ENCODE data around the gene ZC3H10.
"Not testable (repeated sequence)": the region's sequence is repeated elsewhere in the genome, so short reads cannot be mapped to it uniquely, and the experiment has no call there.

Gene ZC3H10

GRCh38 chr12:56102683-56103065, 15.4 kb upstream of the ZC3H10 start:
- DNase-seq (ENCODE audit: low spot score): no peak

DNA sequence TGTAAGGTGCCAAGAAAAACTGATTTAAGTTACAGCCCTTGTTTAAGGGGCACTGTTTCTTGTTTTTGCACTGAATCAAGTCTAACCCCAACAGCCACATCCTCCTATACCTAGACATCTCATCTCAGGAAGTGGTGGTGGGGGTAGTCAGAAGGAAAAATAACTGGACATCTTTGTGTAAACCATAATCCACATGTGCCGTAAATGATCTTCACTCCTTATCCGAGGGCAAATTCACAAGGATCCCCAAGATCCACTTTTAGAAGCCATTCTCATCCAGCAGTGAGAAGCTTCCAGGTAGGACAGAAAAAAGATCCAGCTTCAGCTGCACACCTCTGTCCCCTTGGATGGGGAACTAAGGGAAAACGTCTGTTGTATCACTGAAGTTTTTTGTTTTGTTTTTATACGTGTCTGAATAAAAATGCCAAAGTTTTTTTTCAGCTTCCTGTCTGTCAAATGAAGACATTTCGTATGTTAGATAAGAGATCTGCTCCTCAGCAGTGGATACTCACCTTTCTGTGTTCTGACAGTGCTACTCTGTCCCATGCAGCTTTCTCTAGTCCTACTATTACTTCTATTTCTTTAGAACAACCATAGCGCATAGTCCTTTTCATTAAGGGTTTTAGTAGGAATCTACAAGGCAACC, 14.9 kb upstream of the ZC3H10 start:
- no peak for DNase-seq (ENCODE audit: low spot score)

DNA sequence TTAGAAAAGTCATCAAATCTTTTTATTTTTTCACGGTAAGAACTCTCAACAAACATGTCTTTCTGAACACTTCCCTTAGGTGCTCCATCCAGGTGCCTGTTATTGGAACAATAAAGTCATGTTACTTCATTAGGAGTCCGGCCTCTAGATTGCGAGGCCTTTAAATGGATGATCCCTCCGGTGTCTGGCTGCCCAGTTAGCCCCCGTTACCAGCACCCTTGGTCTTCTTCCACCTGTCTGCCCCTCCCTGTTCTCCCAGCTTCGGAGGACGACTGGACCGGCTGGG, 14.3 kb upstream of the ZC3H10 start:
- DNase-seq (ENCODE audit: low spot score): no peak

DNA sequence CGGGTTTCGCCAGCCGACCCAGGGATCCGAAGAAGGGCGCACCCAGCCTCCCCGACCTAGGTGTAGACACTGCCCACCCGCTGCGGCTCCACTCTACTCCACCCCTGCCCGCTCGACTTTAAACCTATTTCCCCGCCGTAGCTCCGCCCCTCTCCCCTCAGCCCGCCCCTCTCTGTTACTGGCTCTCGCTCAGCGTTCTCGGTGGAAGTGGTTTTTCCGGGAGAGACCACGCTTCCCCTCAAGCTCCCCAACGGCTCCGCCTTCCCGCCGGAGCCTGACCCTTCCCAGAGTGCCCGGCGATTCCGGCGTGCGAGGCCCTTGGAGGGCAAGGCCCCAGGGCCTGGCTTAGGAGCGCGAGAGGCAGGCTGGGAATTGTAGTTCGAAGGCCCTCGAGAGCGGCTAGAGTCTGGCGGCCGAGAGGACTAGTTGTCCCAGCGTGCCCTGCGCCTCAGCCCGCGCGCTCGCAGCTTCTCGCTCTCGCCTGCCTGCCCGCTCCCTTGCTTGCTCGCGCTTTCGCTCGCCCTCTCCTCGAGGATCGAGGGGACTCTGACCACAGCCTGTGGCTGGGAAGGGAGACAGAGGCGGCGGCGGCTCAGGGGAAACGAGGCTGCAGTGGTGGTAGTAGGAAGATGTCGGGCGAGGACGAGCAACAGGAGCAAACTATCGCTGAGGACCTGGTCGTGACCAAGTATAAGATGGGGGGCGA, 13.8 kb upstream of the ZC3H10 start, which contains the start of gene PA2G4:
Gene PA2G4, plus strand, starts transcription at position 451 of the 706 bp plus-strand sequence. Its CDS starts 179 bp downstream, at position 630.
- peak; percentile 98 for DNase-seq (ENCODE audit: low spot score)

- peak; percentile 57 for DNase-seq (ENCODE audit: low spot score)
Measured at GRCh38 chr12:56104815-56105608, 13.1 kb upstream of the ZC3H10 start.

GRCh38 chr12:56105609-56105902, 12.5 kb upstream of the ZC3H10 start:
- no peak for DNase-seq (ENCODE audit: low spot score)

- DNase-seq (ENCODE audit: low spot score): no peak
Measured at GRCh38 chr12:56107242-56107641, 10.8 kb upstream of the ZC3H10 start.

GRCh38 chr12:56110571-56110970, 7.5 kb upstream of the ZC3H10 start:
- no peak for DNase-seq (ENCODE audit: low spot score)

- DNase-seq (ENCODE audit: low spot score): no peak
Measured at GRCh38 chr12:56114084-56114483, 4.0 kb upstream of the ZC3H10 start.

GRCh38 chr12:56115329-56115728, 2.7 kb upstream of the ZC3H10 start:
- peak; percentile 83 for DNase-seq (ENCODE audit: low spot score)

DNA sequence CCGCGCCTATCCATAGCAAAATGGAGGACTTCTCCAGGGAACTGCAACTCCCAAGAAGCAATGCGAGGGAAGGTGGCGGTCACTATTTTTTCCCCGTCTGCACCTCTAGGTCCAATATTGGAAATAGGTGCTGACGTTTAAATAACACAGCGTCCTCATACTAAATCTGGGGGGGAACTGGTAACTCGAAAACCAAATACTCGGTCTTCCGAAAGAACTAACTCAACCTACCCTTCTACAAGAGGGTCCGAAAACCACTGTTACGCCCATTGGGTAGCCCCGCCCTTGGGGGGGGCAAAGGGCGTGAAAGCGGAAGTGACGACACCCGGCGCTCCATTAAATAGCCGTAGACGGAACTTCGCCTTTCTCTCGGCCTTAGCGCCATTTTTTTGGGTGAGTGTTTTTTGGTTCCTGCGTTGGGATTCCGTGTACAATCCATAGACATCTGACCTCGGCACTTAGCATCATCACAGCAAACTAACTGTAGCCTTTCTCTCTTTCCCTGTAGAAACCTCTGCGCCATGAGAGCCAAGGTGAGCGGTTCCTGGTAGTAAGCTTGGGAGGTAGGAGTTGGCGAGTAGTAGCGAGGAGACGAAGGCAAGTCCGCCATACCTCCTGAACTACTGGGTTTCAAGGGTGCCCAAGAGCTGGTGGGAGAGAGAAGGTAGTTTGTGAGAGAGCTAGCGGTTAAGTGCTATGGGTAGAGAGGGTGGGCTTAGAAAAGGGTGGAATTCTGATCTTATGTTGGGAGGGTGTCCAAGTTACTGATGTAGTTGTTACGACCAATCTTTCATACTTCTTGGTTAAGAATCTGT, 1.6 kb upstream of the ZC3H10 start, which contains the start of gene RPL41:
Gene RPL41, plus strand, starts transcription at position 367 of the 815 bp plus-strand sequence.
- DNase-seq (ENCODE audit: low spot score): peak; percentile 92

DNA sequence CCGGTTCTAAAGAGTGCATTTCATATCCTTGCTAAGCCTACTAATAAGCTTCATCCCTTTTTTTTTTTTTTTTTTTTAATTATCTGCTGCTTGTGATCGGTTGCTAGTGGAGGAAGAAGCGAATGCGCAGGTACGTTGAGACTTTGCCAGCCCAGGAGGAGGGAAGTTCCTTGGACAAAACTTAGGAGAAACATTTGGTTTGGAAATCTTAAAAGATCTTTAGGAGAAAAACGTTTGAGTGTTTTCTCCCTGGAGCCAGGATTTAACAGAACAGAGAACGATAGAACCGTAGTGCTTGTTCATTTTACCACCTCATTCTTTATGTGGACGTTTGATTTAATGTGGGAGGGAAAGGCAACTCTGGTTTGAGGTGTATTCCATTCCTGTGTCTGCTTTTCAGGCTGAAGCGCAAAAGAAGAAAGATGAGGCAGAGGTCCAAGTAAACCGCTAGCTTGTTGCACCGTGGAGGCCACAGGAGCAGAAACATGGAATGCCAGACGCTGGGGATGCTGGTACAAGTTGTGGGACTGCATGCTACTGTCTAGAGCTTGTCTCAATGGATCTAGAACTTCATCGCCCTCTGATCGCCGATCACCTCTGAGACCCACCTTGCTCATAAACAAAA, 872 bp upstream of the ZC3H10 start:
- not testable (repeated sequence) for DNase-seq (ENCODE audit: low spot score)

DNA sequence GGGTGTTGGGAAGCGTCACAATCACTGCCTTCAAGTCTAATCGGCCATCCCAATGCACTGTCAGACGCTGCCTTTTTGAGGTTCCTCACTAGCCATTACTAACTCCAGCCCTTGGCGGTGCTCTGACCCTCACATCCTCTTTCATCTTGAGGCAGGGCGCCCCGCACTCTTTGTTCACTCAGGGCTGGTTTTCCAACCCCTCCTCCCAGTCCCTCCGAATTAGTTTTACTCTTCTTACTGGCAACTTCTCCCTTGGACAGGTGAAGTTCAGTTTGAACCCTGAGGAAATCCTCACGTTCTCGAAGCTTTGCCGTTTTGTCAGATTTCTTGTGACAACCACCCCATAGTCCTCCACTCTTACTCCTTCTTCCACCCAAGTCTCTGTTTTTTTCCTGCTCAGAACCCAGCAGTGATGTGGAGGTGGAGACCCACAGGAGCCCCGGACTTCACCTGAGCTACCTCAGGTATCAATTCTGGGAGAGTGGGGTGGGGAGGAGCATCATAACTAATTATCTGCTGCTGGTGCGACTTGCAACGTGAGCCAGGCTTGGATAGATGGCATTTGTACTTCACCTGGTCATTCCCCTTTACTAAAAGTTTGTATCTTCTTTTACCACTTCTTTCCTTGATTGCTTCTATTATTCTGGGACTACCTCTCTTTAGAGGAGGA, 757 bp downstream of the ZC3H10 start:
- DNase-seq (ENCODE audit: low spot score): no peak

- peak; percentile 93 for DNase-seq (ENCODE audit: low spot score)
Measured at GRCh38 chr12:56119361-56119796, 1.3 kb downstream of the ZC3H10 start.

GRCh38 chr12:56120158-56120846, 2.2 kb downstream of the ZC3H10 start:
- DNase-seq (ENCODE audit: low spot score): no peak

GRCh38 chr12:56121204-56121870, 3.3 kb downstream of the ZC3H10 start:
- DNase-seq (ENCODE audit: low spot score): no peak

GRCh38 chr12:56122637-56123036, 4.6 kb downstream of the ZC3H10 start:
- DNase-seq (ENCODE audit: low spot score): no peak

GRCh38 chr12:56124133-56124532, 6.1 kb downstream of the ZC3H10 start:
- no peak for DNase-seq (ENCODE audit: low spot score)

DNA sequence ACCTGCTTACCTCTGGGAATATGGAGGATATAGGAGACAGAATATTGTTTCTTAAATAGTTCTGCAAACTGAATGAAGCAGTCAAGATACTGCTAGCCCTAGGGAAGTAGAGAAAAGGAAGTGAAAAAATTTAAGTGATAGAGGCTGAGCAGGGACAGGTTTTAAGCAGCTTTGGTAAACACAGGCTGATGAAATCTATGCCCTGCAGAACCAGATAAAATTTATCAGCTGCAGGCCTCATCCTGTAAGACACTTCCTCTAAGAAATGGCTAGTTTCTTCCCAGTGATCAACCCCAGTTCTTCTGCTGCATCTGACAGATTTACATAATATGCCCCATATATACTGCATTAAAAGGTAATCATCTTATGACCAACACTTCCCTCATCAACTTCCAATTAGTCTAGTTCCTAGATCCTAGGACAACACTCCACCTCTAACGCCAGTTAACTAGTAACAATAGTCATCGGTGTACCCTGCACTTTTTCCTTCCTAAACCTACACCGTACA, 8.7 kb downstream of the ZC3H10 start:
- no peak for DNase-seq (ENCODE audit: low spot score)

- no peak for DNase-seq (ENCODE audit: low spot score)
Measured at GRCh38 chr12:56127485-56127887, 9.4 kb downstream of the ZC3H10 start.

All from RKO (cell line).